MM.1S (cell line): ENCODE results near the gene PDE11A.

ENCODE experiments used
- DNase-seq: peaks from one replicate; pipeline ENCODE4 v3.0.0-alpha.2; 2015
- H2AFZ ChIP-seq: fragments of 300-600 bp; sonication (generic); 2 replicates; pipeline ENCODE4 v1.6.0; 2016; ENCODE audit warnings: antibody characterized with exemption, low read length
- H3F3A ChIP-seq: fragments of 300-600 bp; sonication (generic); 2 replicates; pipeline ENCODE4 v1.6.1; 2016; ENCODE audit warnings: mild to moderate bottlenecking, antibody characterized with exemption, low read length, moderate library complexity, mixed read lengths; ENCODE audit not compliant: insufficient read depth
- H3K27ac ChIP-seq: fragments of 300-600 bp; sonication (generic); 2 replicates; pipeline ENCODE4 v1.5.1; 2016; ENCODE audit warnings: mild to moderate bottlenecking, low read length
- H3K27me3 ChIP-seq: fragments of 300-600 bp; sonication (generic); replicated peaks from 2 replicates; pipeline ENCODE4 v1.6.0; 2016; ENCODE audit warnings: low read length; ENCODE audit not compliant: insufficient read depth
- H3K36me3 ChIP-seq: fragments of 300-600 bp; sonication (generic); replicated peaks from 2 replicates; pipeline ENCODE4 v1.6.1; 2016; ENCODE audit warnings: mild to moderate bottlenecking, low read length, mixed read lengths; ENCODE audit not compliant: insufficient read depth
- H3K4me1 ChIP-seq: fragments of 300-600 bp; sonication (generic); 2 replicates; pipeline ENCODE4 v1.6.1; 2016; ENCODE audit warnings: low read length, mixed read lengths
- H3K4me2 ChIP-seq: fragments of 300-600 bp; sonication (generic); 2 replicates; pipeline ENCODE4 v1.6.0; 2016; ENCODE audit warnings: low read depth, low read length
- H3K4me3 ChIP-seq: fragments of 300-600 bp; sonication (generic); 2 replicates; pipeline ENCODE4 v1.5.1; 2016; ENCODE audit warnings: low read length, mixed read lengths
- H3K79me2 ChIP-seq: fragments of 300-600 bp; sonication (generic); 2 replicates; pipeline ENCODE4 v1.6.1; 2016; ENCODE audit warnings: mixed run types, low read length, mixed read lengths
- H3K9ac ChIP-seq: fragments of 300-600 bp; sonication (generic); 2 replicates; pipeline ENCODE4 v1.6.1; 2016; ENCODE audit warnings: low read length, mixed read lengths
- H3K9me2 ChIP-seq: fragments of 300-600 bp; sonication (generic); replicated peaks from 2 replicates; pipeline ENCODE4 v1.6.1; 2016; ENCODE audit warnings: mild to moderate bottlenecking, low read length, mixed read lengths; ENCODE audit not compliant: insufficient read depth
- H3K9me3 ChIP-seq: fragments of 300-600 bp; sonication (generic); replicated peaks from 2 replicates; pipeline ENCODE4 v1.6.1; 2016; ENCODE audit warnings: mild to moderate bottlenecking, low read length, mixed read lengths; ENCODE audit not compliant: insufficient read depth
- H4K20me1 ChIP-seq: fragments of 300-600 bp; sonication (generic); 2 replicates; pipeline ENCODE4 v1.6.1; 2016; ENCODE audit warnings: mild to moderate bottlenecking, low read length, moderate library complexity, mixed read lengths; ENCODE audit not compliant: insufficient read depth
- CTCF ChIP-seq: fragments of 300-600 bp; sonication (generic); IDR thresholded peaks from 2 replicates; pipeline ENCODE4 v1.5.1; 2016; ENCODE audit warnings: antibody characterized with exemption, low read length, mixed read lengths
- EZH2 ChIP-seq: fragments of 300-600 bp; sonication (generic); optimal IDR thresholded peaks from 2 replicates; pipeline ENCODE3; 2017; ENCODE audit warnings: low read depth, mild to moderate bottlenecking, antibody characterized with exemption, low read length, mixed read lengths
- EZH2phosphoT487 ChIP-seq: fragments of 300-600 bp; sonication (generic); IDR thresholded peaks from 2 replicates; pipeline ENCODE4 v1.6.1; 2018; ENCODE audit warnings: antibody characterized with exemption, low read length

PDE11A gene

GRCh38 chr2:177872286-177872685 is 200.3 kb downstream of the PDE11A start:
- no peak for TF ChIP-seq EZH2
- TF ChIP-seq EZH2phosphoT487: no peak
- TF ChIP-seq CTCF: no peak
- Histone ChIP-seq H3K9me3 (no peaks in the 10 kb centered on the region), H3K79me2 (no peaks in the 10 kb centered on the region), H3K27ac (no peak overlapping the region), H2AFZ (no peak overlapping the region), H3K9me2 (no peaks in the 10 kb centered on the region), H3K36me3 (no peaks in the 10 kb centered on the region), H3F3A (no peaks in the 10 kb centered on the region), H3K27me3 (no peaks in the 10 kb centered on the region), H4K20me1 (no peaks in the 10 kb centered on the region), H3K4me2 (no peak overlapping the region), H3K4me1 (no peaks in the 10 kb centered on the region), H3K4me3 (no peak overlapping the region), H3K9ac (no peak overlapping the region)
- DNase-seq: no peak

- Histone ChIP-seq H3K4me1 (no peaks in the 10 kb centered on the region), H3F3A (no peaks in the 10 kb centered on the region), H3K27me3 (no peaks in the 10 kb centered on the region), H3K9ac (no peak overlapping the region), H3K9me2 (no peaks in the 10 kb centered on the region), H3K4me3 (no peak overlapping the region), H3K36me3 (no peaks in the 10 kb centered on the region), H2AFZ (no peak overlapping the region), H3K9me3 (no peaks in the 10 kb centered on the region), H4K20me1 (no peaks in the 10 kb centered on the region), H3K27ac (no peak overlapping the region), H3K4me2 (no peak overlapping the region), H3K79me2 (no peaks in the 10 kb centered on the region)
- DNase-seq: no peak
- no peak for TF ChIP-seq CTCF
- no peak for TF ChIP-seq EZH2phosphoT487
- no peak for TF ChIP-seq EZH2
Measured at GRCh38 chr2:177869912-177870311, 202.7 kb downstream of the PDE11A start.

- Histone ChIP-seq H3K36me3 (no peaks in the 10 kb centered on the region), H4K20me1 (no peaks in the 10 kb centered on the region), H2AFZ (no peak overlapping the region), H3K9me3 (no peaks in the 10 kb centered on the region), H3K4me3 (no peak overlapping the region), H3K27me3 (no peaks in the 10 kb centered on the region), H3K9ac (no peak overlapping the region), H3K27ac (no peak overlapping the region), H3F3A (no peaks in the 10 kb centered on the region), H3K4me1 (no peaks in the 10 kb centered on the region), H3K79me2 (no peaks in the 10 kb centered on the region), H3K9me2 (no peaks in the 10 kb centered on the region), H3K4me2 (no peak overlapping the region)
- no peak for TF ChIP-seq EZH2
- TF ChIP-seq CTCF: no peak
- TF ChIP-seq EZH2phosphoT487: no peak
- no peak for DNase-seq
Measured at GRCh38 chr2:177869209-177869608, 203.4 kb downstream of the PDE11A start.
